Brain microvascular endothelial cell (primary cell): ENCODE data around the gene C18orf32.

Experiments
- DNase-seq: peaks from one replicate; pipeline ENCODE4 v3.0.0-alpha.2; 2020
- H3K27ac ChIP-seq: fragments of 250-450 bp; sonication (Bioruptor Pico); 2 replicates; pipeline ENCODE4 v1.5.1; 2020; ENCODE audit warnings: mild to moderate bottlenecking, moderate library complexity
- H3K27me3 ChIP-seq: fragments of 250-450 bp; sonication (Bioruptor Pico); replicated peaks from 2 replicates; pipeline ENCODE4 v1.5.1; 2020; ENCODE audit warnings: mild to moderate bottlenecking
- H3K36me3 ChIP-seq: fragments of 250-450 bp; sonication (Bioruptor Pico); replicated peaks from 2 replicates; pipeline ENCODE4 v1.5.1; 2020; ENCODE audit warnings: mild to moderate bottlenecking
- H3K4me3 ChIP-seq: 2 replicates; pipeline ENCODE4 v1.5.1; 2011; ENCODE audit warnings: low read depth, mild to moderate bottlenecking, control low read depth, low read length, moderate library complexity
- CTCF ChIP-seq: IDR thresholded peaks from 2 replicates; pipeline ENCODE4 v1.5.1; 2011; ENCODE audit warnings: low read depth, mild to moderate bottlenecking, moderate library complexity, low read length, control low read depth, inconsistent platforms; ENCODE audit errors: missing control alignments
- in situ Hi-C: cut with HindIII; loops from 2 replicates; pipeline ENCODE4 v1.10.0; 2017; ENCODE audit warnings: low sequenced_read_pairs, low pct_ligation_motif_present

C18orf32 gene

GRCh38 chr18:49467599-49467998 lies 19.4 kb downstream of the C18orf32 start:
- H3K4me3 ChIP-seq: no peak overlapping the region
- H3K27ac ChIP-seq: no peak overlapping the region
- TF ChIP-seq CTCF: no peak
- no peak for DNase-seq
- in situ Hi-C loops: no loop called here
- H3K36me3 ChIP-seq: no peaks in the 10 kb centered on the region
- H3K27me3 ChIP-seq: no peaks in the 10 kb centered on the region

GRCh38 chr18:49467019-49467563 lies 19.9 kb downstream of the C18orf32 start:
- H3K36me3 ChIP-seq: no peaks in the 10 kb centered on the region
- no peak for DNase-seq
- in situ Hi-C loops: no loop called here
- no peak overlapping the region for H3K27ac ChIP-seq
- no peak overlapping the region for H3K4me3 ChIP-seq
- no peak for TF ChIP-seq CTCF
- H3K27me3 ChIP-seq: no peaks in the 10 kb centered on the region

GRCh38 chr18:49464718-49465598 lies 22.1 kb downstream of the C18orf32 start:
- Histone ChIP-seq H3K4me3 (no peak overlapping the region), H3K36me3 (no peaks in the 10 kb centered on the region), H3K27ac (no peak overlapping the region), H3K27me3 (no peaks in the 10 kb centered on the region)
- DNase-seq: peak; percentile 77
- in situ Hi-C loops: no loop called here
- TF ChIP-seq CTCF: no peak

- in situ Hi-C loops: no loop called here
- Histone ChIP-seq H3K27ac (no peak overlapping the region), H3K4me3 (no peak overlapping the region), H3K27me3 (no peaks in the 10 kb centered on the region), H3K36me3 (no peaks in the 10 kb centered on the region)
- no peak for TF ChIP-seq CTCF
- DNase-seq: no peak
Observed at GRCh38 chr18:49461602-49461977, 25.4 kb downstream of the C18orf32 start.

GRCh38 chr18:49460976-49461601 lies 25.9 kb downstream of the C18orf32 start:
- H3K27ac ChIP-seq: peak overlapping the region; percentile 63
- DNase-seq: peak; percentile 43
- H3K36me3 ChIP-seq: no peaks in the 10 kb centered on the region
- peak overlapping the region; percentile 94 for H3K4me3 ChIP-seq
- no peak for TF ChIP-seq CTCF
- in situ Hi-C loops: no loop called here
- H3K27me3 ChIP-seq: no peaks in the 10 kb centered on the region
